Fibroblast of gingiva (primary cell): ENCODE measurements around the gene CD3E.
A peak's percentile ranks its signal among the peaks of the same experiment; 100 is the strongest.

ENCODE experiments used
- DNase-seq: peaks from one replicate; pipeline ENCODE4 v3.0.0-alpha.2; 2011; ENCODE audit warnings: low read depth

CD3E gene

GRCh38 chr11:118325283-118325682 is 20.8 kb downstream of the CD3E start:
- DNase-seq: no peak

DNA sequence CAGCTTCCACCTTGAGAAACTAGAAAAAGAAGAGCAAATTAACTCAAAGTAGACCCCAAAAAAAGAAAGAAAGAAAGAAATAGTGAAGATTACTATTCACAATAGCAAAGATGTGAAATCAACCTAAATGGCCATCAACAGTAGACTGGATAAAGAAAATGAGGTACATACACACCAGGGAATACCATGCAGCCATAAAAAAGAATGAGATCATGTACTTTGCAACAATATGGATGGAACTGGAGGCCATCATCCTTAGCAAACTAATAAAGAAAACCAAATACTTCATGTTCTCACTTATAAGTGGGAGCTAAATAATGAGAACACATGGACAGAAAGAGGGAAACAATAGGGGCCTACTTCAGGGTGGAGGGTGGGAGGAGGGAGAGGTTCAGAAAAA is 24.2 kb downstream of the CD3E start:
- DNase-seq: no peak

DNA sequence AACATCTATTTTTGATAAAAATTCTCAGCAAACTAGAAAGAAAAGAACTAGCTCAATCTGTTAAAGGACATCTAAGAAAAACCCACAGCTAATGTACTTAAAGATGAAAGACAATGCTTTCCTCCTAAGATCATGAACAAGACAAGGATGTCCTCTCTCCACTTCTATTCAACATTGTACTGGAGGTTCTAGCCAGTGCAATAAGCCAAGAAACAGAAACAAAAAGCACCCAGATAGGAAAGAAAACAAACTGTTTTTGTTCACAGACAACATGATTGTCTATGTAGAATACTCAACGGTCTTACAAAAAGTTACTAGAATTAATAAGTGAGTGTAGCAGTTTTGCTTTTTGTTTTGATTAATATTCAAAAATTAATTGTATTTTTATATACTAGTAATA is 30.2 kb downstream of the CD3E start:
- DNase-seq: no peak

- no peak for DNase-seq
Measured at GRCh38 chr11:118338637-118339061, 34.1 kb downstream of the CD3E start.

- no peak for DNase-seq
Measured at GRCh38 chr11:118339281-118339961, 34.9 kb downstream of the CD3E start.

DNA sequence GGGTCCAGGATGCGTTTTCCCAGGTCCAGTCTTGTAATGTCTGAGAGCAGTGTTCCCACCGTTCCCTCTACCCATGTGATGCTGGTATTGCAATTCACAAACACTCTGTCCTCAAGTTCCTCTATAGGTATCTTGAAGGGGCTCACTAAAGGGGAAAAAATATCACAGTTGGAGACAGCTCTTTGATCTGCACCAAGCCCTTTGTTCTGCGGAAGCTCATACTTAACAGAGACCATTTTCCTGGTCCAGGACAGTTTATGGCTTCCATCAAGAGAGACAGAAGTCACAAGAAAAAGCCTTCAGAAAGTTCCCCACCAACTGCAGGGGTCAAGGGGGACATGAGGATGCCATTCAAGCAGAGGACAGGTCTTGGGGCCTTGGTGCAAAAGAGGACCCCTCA is 35.9 kb downstream of the CD3E start:
- DNase-seq: no peak

GRCh38 chr11:118341261-118341660 is 36.7 kb downstream of the CD3E start:
- DNase-seq: no peak

DNA sequence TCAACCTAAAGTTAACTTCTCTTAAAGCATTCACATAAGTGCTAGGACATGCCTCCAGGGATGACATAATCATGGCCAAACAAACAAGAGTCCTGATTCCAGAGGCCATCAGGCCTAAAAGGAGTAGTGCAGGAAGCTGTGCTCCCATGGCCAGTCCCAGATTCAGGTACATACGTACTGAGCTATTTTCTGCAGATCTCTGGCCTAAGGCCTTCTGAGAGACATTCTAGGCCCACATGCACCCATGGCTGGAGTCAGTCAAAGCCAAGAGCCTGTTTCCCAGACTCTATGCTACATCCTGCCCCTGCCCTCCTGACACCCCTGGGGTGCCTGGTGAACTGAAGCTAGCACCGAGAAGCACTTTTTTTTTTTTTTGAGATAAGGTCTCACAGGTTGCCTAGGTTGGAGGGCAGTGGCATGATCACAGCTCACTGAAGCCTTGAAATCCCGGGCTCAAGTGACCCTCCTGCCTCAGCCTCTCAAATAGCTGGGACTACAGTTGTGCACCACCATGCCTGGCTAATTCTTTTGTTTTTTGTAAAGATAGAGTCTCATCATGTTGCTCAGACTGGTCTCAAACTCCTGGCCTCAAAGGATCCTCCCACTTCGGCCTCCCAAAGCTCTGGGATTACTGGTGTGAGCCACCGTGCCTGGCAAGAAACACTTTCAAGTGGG is 37.4 kb downstream of the CD3E start:
- no peak for DNase-seq

DNA sequence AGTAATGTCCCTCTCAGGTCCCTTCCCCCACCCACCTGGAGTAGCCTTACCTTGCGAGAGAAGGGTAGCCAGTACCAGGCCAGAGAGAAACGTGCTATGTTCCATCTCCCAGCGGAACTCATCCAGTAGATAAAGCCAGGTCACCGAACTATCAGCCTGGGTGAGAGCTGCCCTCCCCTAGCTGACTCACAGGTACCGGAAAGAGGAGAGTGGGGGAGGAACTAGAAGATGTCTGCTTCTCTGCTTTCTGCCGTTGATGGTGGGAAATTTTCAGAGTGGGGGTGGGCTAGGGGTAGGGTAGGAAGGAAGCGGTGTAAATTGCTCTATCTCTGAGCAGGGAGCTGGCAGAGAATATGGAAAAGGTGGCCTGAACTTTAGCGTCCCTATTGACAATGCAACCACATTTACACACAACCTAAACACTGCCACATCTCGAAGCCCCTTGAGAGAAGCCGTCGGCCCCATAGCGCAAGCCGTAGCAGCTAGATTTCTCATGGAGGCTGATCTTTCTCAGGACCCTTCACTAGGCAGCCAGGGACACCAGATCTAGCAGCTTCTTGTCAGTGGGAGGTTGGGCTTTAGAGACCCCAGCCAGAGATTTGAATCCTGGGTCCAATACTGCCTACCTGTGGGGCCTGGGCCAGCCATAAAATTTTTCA is 38.1 kb downstream of the CD3E start, which contains the start of gene CD3D:
TSS of gene CD3D (minus strand) at position 203 of the 659 bp plus-strand sequence. CDS start at position 105, 98 bp downstream.
- DNase-seq: no peak

- no peak for DNase-seq
Measured at GRCh38 chr11:118343248-118343647, 38.7 kb downstream of the CD3E start.

DNA sequence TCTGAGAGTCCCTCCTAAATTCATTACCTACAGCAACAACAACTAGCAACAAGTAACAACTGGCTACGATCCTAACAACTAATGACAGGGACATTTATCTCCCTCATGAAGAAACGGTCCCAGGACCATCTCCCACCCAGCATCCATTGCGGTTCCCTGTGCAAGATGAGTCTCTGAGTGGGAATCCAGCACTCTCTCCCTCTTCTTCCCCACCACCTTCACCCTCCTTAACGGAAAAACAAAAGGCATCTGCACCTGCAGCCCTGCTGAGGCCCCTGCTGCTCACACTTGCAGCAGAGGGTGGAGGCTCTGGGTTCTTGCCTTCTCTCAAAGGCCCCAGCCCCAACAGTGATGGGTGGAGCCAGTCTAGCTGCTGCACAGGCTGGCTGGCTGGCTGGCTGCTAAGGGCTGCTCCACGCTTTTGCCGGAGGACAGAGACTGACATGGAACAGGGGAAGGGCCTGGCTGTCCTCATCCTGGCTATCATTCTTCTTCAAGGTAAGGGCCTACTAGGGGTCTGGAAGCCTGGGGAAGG is 39.5 kb downstream of the CD3E start, which contains the start of gene CD3G:
TSS of gene CD3G (plus strand) at position 364 of the 535 bp plus-strand sequence. CDS start at position 444, 80 bp downstream.
- no peak for DNase-seq

- DNase-seq: no peak
Measured at GRCh38 chr11:118349475-118349874, 44.9 kb downstream of the CD3E start.

DNA sequence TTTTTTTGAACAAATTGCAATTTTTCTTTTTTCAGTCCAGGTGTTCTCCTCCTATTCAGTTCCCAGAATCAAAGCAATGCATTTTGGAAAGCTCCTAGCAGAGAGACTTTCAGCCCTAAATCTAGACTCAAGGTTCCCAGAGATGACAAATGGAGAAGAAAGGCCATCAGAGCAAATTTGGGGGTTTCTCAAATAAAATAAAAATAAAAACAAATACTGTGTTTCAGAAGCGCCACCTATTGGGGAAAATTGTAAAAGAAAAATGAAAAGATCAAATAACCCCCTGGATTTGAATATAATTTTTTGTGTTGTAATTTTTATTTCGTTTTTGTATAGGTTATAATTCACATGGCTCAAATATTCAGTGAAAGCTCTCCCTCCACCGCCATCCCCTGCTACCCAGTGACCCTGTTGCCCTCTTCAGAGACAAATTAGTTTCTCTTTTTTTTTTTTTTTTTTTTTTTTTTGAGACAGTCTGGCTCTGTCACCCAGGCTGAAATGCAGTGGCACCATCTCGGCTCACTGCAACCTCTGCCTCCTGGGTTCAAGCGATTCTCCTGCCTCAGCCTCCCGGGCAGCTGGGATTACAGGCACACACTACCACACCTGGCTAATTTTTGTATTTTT is 48.7 kb downstream of the CD3E start:
- no peak for DNase-seq

DNA sequence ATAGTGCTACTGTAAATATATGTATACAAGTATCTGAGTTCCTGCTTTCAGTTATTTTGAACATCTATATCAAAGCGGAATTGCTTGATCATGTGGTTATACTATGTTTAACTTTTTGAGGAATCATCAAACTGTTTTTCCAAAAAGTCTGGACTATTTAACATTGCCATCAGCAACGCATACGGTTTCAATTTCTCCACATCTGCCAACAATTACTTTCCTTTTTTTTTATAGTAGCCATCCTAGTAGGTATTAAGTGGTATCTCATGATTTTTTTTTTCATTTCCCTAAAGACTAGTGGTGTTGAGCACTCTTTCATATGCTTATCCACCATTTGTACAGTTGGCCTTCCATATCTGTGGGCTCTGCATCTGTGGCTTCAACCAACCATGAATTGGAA is 53.5 kb downstream of the CD3E start:
- peak; percentile 51 for DNase-seq

GRCh38 chr11:118359295-118359958 is 54.9 kb downstream of the CD3E start, which contains the start of gene UBE4A:
UBE4A (plus strand) TSS chr11:118359600; CDS start chr11:118365081, 5,481 bp downstream.
- DNase-seq: peak; percentile 92

DNA sequence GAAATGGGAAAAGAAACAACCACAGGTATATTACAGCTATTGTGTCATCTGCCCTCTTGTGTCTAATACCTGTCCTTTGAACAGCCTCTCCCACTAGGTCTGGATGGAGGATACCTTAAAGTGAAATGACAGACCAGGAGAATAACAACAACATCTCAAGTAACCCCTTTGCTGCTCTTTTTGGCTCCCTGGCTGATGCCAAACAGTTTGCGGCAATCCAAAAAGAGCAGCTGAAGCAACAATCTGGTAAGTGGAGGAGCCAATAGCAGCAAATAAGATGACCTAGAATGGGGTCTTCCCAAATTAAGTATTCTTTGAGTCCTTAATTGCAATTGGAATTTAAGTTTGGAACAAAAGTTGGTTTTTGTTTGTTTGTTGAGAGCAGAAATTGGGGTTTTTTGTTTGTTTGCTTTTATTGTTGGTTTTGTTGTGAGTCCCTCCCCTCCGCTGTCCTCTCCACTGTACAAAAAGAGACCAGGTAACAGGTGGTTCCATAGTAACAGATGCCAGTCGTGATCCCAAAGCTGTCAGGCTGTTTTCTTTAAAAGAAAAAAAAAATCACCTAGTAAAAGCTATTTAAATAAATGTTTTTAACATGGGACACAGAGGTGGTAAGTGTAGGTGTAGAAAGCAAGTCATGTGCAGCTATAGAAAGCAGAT is 60.6 kb downstream of the CD3E start:
- no peak for DNase-seq
